HG02885 (cell line): ENCODE results near the gene CCDC39.
"Not testable (repeated sequence)": the region's sequence is repeated elsewhere in the genome, so short reads cannot be mapped to it uniquely, and the experiment has no call there.

Experiments
- ATAC-seq: cut with Tn5 transposase; IDR thresholded peaks from one replicate; pipeline ENCODE4 v1.9.1; 2021; ENCODE audit warnings: mild to moderate bottlenecking; ENCODE audit not compliant: unreplicated experiment, poor library complexity

The CCDC39 gene

GRCh38 chr3:180626844-180627243 lies 52.4 kb downstream of the CCDC39 start:
- ATAC-seq: peak; percentile 93

- peak; percentile 63 for ATAC-seq
Measured at GRCh38 chr3:180624714-180625113, 54.6 kb downstream of the CCDC39 start.

- ATAC-seq: no peak
Measured at GRCh38 chr3:180619723-180620122, 59.6 kb downstream of the CCDC39 start.

DNA sequence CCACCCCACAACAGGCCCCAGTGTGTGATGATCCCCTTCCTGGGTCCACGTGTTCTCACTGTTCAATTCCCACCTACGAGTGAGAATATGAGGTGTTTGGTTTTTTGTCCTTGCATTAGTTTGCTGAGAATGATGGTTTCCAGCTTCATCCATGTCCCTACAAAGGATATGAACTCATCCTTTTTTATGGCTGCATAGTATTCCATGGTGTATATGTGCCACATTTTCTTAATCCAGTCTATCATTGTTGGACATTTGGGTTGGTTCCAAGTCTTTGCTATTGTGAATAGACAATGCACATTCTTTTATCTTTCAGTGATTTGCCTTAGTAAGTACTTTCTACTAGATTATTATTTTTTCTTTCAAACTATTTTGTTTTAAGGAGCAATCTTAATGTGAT lies 60.7 kb downstream of the CCDC39 start:
- ATAC-seq: not testable (repeated sequence)

- no peak for ATAC-seq
Measured at GRCh38 chr3:180617049-180617448, 62.2 kb downstream of the CCDC39 start.

GRCh38 chr3:180615954-180616353 lies 63.3 kb downstream of the CCDC39 start:
- ATAC-seq: no peak

GRCh38 chr3:180612364-180612763 lies 66.9 kb downstream of the CCDC39 start:
- ATAC-seq: no peak

DNA sequence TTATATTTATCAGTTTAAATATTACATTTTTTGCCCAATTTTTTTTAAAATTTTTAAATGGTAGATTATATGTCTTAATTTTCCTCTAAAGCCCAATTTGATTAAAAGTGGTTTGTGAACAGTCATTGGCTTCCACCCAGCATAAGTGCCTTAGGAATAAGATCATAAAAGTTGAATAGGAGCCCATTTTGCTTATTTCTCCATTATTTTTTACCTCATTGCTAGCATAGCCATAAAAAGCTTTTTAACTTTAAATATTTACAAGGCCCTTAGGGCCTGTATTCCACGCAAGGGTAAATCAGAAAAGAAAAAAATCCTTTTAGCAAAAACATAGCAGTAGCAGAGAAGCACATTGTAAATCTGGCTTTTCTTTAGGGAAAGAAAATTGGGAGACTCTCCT lies 68.3 kb downstream of the CCDC39 start:
- ATAC-seq: no peak

DNA sequence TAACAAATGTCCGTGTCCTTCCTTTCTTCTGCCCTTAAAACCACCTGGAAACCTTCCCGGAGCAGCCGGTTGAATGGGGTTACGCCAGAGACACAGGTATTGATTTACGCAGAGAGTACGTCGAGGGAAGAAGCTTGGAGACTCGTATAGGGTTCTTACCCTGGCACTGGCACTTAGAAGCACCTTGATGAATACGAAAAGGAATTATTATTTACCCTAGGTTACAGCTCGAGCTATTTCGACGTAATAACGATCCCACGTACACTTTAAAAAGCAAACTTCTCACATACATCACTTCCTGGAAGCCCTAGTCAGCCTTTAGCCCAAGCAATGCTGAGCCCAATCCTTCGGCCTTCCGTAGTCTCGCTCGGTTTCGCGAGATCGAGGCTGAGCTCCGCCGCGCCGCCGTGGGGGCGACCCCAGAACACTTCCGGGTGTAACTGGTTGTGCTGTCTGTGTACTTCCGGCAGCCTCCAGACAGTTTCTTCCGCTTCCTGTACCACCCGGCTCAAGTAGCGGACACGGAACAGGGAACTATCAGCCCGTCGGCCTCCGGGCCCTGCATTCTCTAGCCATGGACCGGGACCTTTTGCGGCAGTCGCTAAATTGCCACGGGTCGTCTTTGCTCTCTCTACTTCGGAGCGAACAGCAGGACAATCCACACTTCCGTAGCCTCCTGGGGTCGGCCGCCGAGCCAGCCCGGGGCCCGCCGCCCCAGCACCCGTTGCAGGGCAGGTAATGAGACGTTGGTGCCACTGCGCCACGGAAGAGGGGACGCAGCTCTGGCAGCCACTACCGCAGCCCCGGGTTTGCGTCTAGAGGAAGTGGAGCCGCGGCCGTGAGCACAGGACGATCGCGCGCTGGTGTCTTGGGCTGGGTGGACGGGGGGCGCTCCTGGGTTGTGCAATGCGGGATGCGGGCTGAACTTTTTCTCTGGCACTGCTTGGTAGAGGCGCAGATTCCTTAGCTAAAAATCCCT lies 77.3 kb downstream of the CCDC39 start, which contains the start of gene TTC14:
TSS of gene TTC14 (plus strand) at position 476 of the 979 bp plus-strand sequence. CDS start at position 575, 99 bp downstream.
- ATAC-seq: peak; percentile 97

GRCh38 chr3:180600473-180600872 lies 78.8 kb downstream of the CCDC39 start:
- ATAC-seq: no peak

DNA sequence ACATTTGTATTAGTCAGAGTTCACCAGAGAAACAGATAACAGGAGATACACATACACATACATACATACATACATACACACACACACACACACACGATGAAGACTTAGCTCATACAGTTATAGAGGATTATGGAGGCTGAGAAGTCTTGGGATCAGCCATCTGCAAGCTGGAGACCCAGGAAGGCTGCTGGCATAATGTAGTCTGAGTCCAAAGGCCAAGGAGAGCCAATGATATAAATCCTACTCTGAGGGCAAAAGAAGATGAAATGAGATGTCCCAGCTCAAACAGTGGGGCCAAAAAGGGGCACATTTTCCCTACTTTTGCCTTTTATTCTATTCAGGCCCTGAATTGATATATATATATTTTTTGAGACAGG lies 83.7 kb downstream of the CCDC39 start:
- ATAC-seq: no peak

DNA sequence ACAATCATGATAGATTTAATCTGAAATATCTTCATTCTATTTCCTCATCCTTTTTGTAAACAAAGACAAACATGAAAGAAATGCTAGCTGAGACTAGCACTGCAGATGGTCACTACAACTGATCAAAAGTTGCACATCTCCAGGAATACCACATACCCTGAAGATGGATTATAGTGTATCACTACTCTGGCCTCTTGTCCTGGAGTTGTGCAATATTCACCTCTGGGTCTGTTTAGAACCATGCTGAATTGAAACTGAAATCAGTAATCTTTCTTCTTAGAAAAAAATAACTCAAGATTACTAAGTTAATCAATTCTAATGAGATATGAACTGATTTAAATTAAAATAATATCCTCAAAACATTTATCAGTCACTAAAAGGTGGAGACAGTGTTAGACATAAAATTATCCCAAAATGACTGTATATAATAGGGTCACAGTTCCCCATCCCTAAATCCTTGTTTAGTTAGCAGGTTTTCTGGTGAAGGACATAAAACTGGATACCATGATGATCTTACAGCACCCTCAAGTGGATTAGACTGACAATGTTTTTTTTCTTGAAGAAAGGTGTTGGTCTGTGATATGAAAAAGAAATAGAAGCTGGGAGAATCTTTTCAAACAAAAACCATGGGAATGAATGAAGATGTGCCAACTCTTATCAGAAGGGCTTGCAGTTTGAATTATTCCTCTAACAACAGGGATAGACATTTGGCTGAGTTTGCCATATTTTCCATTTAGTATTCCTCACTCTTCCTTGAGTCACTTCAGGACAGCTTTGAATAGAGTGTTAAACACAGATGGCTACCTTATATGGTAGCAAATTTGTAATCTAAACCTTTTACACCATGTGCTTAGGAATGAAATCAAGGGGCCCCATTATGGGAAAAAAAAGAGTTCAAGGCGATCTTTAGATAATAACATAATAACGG lies 84.4 kb downstream of the CCDC39 start:
- peak; percentile 66 for ATAC-seq

GRCh38 chr3:180593631-180594030 lies 85.7 kb downstream of the CCDC39 start:
- not testable (repeated sequence) for ATAC-seq

DNA sequence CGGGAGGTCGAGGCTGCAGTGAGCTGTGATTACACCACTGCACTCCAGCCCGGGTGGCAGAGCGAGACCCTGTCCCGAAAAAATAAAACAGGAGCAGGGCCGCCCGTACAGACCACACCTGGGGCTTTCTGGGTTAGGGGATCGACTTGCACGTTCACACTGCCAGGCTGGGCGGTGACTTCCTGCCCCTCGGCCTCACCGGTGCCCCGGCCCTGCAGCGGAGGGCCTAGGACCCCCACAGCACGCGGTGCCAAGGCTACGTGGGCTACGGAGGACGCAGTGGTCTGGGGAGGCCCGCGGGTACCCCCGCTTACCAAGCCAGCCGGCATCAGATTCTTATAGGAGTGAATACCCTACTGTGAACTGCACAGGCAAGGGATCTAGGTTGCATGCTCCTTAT lies 88.9 kb downstream of the CCDC39 start:
- ATAC-seq: no peak

DNA sequence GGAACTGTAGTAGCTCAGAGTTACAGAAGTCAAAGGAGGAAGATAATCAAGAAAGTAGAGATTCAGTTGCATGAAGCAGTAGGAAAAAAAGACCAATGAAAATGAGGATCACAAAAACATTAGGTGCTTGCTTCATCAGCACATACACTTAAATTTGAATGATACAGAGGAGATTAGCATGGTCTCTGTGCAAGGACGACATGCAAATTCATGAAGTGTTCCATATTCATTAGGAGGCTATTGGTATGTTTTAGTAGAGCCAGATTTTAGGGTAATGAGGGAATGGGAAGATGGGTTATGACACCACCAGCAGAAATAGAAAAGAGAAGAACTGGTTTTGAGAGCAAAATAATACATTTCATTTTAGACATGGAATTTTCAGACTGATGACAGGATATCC lies 98.4 kb downstream of the CCDC39 start:
- no peak for ATAC-seq

- no peak for ATAC-seq
Measured at GRCh38 chr3:180575571-180575970, 103.7 kb downstream of the CCDC39 start.

GRCh38 chr3:180571831-180572598 lies 107.3 kb downstream of the CCDC39 start:
- peak; percentile 75 for ATAC-seq

DNA sequence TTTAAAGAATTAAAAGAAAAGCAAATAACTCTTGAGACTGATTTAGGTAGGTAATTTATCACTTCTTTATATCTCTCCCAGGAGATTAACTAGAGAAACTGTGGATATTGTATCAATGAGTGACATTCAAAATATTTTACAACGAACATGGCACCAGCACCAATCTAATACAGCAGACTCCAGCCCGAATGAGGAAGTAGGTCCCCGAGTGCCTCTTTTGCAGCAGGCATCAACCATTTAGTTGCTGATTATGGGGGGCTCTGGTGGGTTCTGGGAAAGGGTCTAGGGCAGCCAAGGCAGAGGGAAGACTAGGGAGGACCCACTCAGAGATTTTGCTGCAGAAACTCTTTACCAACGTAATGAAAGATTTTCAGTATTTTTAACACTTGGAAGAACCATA lies 109.1 kb downstream of the CCDC39 start:
- no peak for ATAC-seq

GRCh38 chr3:180564676-180565075 lies 114.6 kb downstream of the CCDC39 start:
- no peak for ATAC-seq
